ENCODE results near the gene TMEM158. TPM values are rescaled to one million over a fixed set of nuclear protein-coding genes. Genes with fewer than 3 reads are reported as not detected.

The TMEM158 gene
- total and polyA plus RNA-seq, 4 donors: 0.07 to 3.7 (median 0.08) TPM; not detected in 1

DNA sequence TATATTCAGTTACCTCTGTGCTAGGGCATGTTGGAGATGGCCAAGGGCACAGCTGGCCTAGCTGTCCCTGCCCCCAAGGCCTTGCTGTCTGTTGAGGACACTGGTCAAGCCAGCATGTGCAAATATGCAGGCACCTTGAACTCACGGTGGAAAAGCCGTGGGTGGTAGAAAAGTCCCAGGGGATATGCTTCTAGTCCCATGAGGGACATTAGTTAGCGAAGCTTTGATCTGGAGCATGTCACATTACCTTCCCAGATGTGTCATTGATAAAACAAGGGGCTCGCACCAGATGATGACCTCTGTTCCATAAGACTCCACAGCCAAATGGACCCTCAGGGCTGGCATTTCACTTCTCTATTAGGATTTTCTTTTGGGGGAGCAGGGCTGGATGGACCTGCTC, 14.2 kb upstream of the TMEM158 start:
- no peaks in the 10 kb centered on the region for H3K4me1 ChIP-seq (ENCODE audit: control insufficient read depth in 4 of 4, insufficient read depth in 4 of 4, low read length in 3 of 4)
- H3K4me3 ChIP-seq (ENCODE audit: low read depth in 1 of 3, low read length in 3 of 3): no peak overlapping the region
- WGBS: 74% methylated on average over 4 of the region's 4 CpGs
- DNase-seq (ENCODE audit: low spot score): no peak
- TF ChIP-seq TAF1 (conservative IDR thresholded peaks at IDR 0.05): no peak
- TF ChIP-seq CTCF (IDR thresholded peaks at IDR 0.05; ENCODE audit: low read depth, low read length, missing input control): no peak
- TF ChIP-seq GABPA (IDR thresholded peaks at IDR 0.05 in 1 of 2, conservative IDR thresholded peaks at IDR 0.05 in 1 of 2): no peak
- no peak for TF ChIP-seq EGR1 (IDR thresholded peaks at IDR 0.05; ENCODE audit: low read depth in 2 of 2)
- TF ChIP-seq REST (IDR thresholded peaks at IDR 0.05): no peak
- no peak for TF ChIP-seq SP1 (IDR thresholded peaks at IDR 0.05)
- TF ChIP-seq HNF4A (conservative IDR thresholded peaks at IDR 0.05): no peak
- TF ChIP-seq JUND (IDR thresholded peaks at IDR 0.05): no peak
- no peak for TF ChIP-seq YY1 (IDR thresholded peaks at IDR 0.05)
- TF ChIP-seq RXRA (IDR thresholded peaks at IDR 0.05): no peak
- no peak for TF ChIP-seq HNF4G (IDR thresholded peaks at IDR 0.05)
- no peak for TF ChIP-seq FOXA1 (IDR thresholded peaks at IDR 0.05)
- TF ChIP-seq, protein P1, sequence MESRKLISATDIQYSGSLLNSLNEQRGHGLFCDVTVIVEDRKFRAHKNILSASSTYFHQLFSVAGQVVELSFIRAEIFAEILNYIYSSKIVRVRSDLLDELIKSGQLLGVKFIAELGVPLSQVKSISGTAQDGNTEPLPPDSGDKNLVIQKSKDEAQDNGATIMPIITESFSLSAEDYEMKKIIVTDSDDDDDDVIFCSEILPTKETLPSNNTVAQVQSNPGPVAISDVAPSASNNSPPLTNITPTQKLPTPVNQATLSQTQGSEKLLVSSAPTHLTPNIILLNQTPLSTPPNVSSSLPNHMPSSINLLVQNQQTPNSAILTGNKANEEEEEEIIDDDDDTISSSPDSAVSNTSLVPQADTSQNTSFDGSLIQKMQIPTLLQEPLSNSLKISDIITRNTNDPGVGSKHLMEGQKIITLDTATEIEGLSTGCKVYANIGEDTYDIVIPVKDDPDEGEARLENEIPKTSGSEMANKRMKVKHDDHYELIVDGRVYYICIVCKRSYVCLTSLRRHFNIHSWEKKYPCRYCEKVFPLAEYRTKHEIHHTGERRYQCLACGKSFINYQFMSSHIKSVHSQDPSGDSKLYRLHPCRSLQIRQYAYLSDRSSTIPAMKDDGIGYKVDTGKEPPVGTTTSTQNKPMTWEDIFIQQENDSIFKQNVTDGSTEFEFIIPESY (IDR thresholded peaks at IDR 0.05): no peak
- no peak for TF ChIP-seq NR2F2 (IDR thresholded peaks at IDR 0.05)
- TF ChIP-seq RAD21 (IDR thresholded peaks at IDR 0.05): no peak
- TF ChIP-seq MAX (IDR thresholded peaks at IDR 0.05): no peak
- no peaks in the 10 kb centered on the region for H3K36me3 ChIP-seq (ENCODE audit: control insufficient read depth in 4 of 4, insufficient read depth in 3 of 4, low read depth in 1 of 4, low read length in 3 of 4)
- no peak overlapping the region for H3K27ac ChIP-seq (ENCODE audit: low read depth in 1 of 2, low read length in 2 of 2)
- no peak overlapping the region for H3K9ac ChIP-seq (ENCODE audit: low read depth in 1 of 2, low read length in 2 of 2)
- no peaks in the 10 kb centered on the region for H3K27me3 ChIP-seq (ENCODE audit: control insufficient read depth in 4 of 4, insufficient read depth in 4 of 4, low read length in 3 of 4)
- H3K9me3 ChIP-seq (ENCODE audit: control insufficient read depth in 4 of 4, low read length in 3 of 4): no peaks in the 10 kb centered on the region

- Histone ChIP-seq H3K4me3 (ENCODE audit: low read depth in 1 of 3, low read length in 3 of 3) (no peak overlapping the region), H3K27ac (ENCODE audit: low read depth in 1 of 2, low read length in 2 of 2) (no peak overlapping the region), H3K9ac (ENCODE audit: low read depth in 1 of 2, low read length in 2 of 2) (no peak overlapping the region), H3K9me3 (ENCODE audit: control insufficient read depth in 4 of 4, low read length in 3 of 4) (no peaks in the 10 kb centered on the region), H3K27me3 (ENCODE audit: control insufficient read depth in 4 of 4, insufficient read depth in 4 of 4, low read length in 3 of 4) (peaks cover 0 to 2% (median 0%) of the 10 kb centered on the region in 4 donors), H3K4me1 (ENCODE audit: control insufficient read depth in 4 of 4, insufficient read depth in 4 of 4, low read length in 3 of 4) (no peaks in the 10 kb centered on the region), H3K36me3 (ENCODE audit: control insufficient read depth in 4 of 4, insufficient read depth in 3 of 4, low read depth in 1 of 4, low read length in 3 of 4) (no peaks in the 10 kb centered on the region)
- 81% methylated on average over 4 of the region's 4 CpGs for WGBS
- DNase-seq (ENCODE audit: low spot score): no peak
- TF ChIP-seq RAD21 (IDR thresholded peaks at IDR 0.05): no peak
- TF ChIP-seq HNF4G (IDR thresholded peaks at IDR 0.05): no peak
- TF ChIP-seq MAX (IDR thresholded peaks at IDR 0.05): no peak
Measured at GRCh38 chr3:45239254-45239653, 13.2 kb upstream of the TMEM158 start.
